ENCODE measurements around the gene TREML1. TPM values are rescaled to one million over a fixed set of nuclear protein-coding genes. Genes with fewer than 3 reads are reported as not detected.

TREML1 gene
- polyA plus RNA-seq, 1 of the 3 experiments (the other 2 are of a cell fraction) = not detected

DNA sequence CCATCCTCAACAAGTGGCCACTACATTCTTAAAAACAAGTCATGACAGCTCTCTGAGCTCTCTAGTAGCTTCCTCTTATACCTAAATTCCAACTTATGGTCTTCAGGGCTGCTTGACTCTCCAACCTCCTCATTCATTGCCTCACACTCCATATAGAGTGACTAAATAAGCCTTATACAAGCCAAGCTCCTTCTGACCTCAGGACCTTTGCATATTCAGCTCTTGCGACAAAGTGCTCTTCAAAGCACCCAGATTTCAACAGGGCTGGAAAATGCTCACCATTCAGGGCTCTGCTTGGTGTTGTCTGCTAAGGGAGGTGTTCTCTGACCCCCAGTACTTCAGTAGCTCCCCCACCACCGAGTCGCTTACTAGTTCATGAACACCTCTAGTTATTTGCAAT is 43.1 kb upstream of the TREML1 start:
- Histone ChIP-seq H3K9ac (no peak overlapping the region), H3F3A (replicated peaks; ENCODE audit: insufficient read depth) (no peaks in the 10 kb centered on the region), H3K4me1 (ENCODE audit: control insufficient read depth in 1 of 2, insufficient read depth in 2 of 2, low read depth in 1 of 2, low read length in 1 of 2) (no peaks in the 10 kb centered on the region), H4K20me1 (ENCODE audit: insufficient read depth) (no peaks in the 10 kb centered on the region), H3K9me3 (no peaks in the 10 kb centered on the region), H3K36me3 (replicated peaks in 1 of 2; ENCODE audit: control insufficient read depth in 1 of 2, insufficient read depth in 2 of 2, low read length in 1 of 2) (no peaks in the 10 kb centered on the region), H2AFZ (ENCODE audit: low read depth) (no peak overlapping the region), H3K4me2 (no peak overlapping the region), H3K27ac (ENCODE audit: low read depth in 2 of 2, low read length in 1 of 2) (no peak overlapping the region), H3K27me3 (ENCODE audit: insufficient read depth) (peaks cover 36% of the 10 kb centered on the region; the same call in 1 of the 2 replicates), H3K9me2 (no peaks in the 10 kb centered on the region), H3K79me2 (ENCODE audit: insufficient read depth) (no peaks in the 10 kb centered on the region), H3K4me3 (ENCODE audit: low read depth in 2 of 2, low read length in 1 of 2) (0 out of 4 replicates have a peak overlapping the region, but pooled peaks of 1 of the 2 experiments have one; percentile 6)
- 22% methylated on average over 3 of the region's 3 CpGs for WGBS (ENCODE audit: low lambda C conversion rate)
- ChIA-PET CTCF (interaction anchor here (1.2 to 1.5 kb wide), 2 partner anchors 15 to 110 kb away, joined by 3 to 5 read pairs; no protein-coding TSS in a partner anchor), POLR2A (no interaction called here)
- no peak for DNase-seq
- TF ChIP-seq JUND (IDR thresholded peaks at IDR 0.05) = no peak

DNA sequence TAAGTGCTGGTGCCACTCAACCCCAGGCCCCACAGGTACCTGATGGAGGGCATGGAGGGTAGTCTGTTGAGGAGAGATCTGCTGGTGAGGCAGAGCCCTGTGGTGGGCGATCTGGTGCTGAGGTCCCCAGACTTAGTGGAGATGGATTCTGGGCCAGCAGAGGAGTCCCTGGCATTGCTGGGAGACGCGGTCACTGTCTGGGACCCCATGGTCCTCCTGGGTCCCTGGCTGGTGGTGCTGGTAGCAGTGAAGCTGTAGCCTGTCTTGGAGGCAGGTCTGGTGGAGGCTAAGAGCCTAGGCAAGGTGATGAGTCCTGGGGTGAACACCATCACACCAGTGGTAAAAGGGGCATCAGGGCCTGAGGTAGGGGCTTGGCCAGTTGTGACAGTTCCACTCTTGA is 40.2 kb upstream of the TREML1 start:
- Histone ChIP-seq H3K4me1 (ENCODE audit: control insufficient read depth in 1 of 2, insufficient read depth in 2 of 2, low read depth in 1 of 2, low read length in 1 of 2) (no peaks in the 10 kb centered on the region), H3K9me3 (no peaks in the 10 kb centered on the region), H3K27me3 (ENCODE audit: insufficient read depth) (peaks cover 36% of the 10 kb centered on the region; the same call in 1 of the 2 replicates), H2AFZ (ENCODE audit: low read depth) (no peak overlapping the region), H4K20me1 (ENCODE audit: insufficient read depth) (no peaks in the 10 kb centered on the region), H3K9me2 (no peaks in the 10 kb centered on the region), H3K36me3 (replicated peaks in 1 of 2; ENCODE audit: control insufficient read depth in 1 of 2, insufficient read depth in 2 of 2, low read length in 1 of 2) (no peaks in the 10 kb centered on the region), H3K4me3 (ENCODE audit: low read depth in 2 of 2, low read length in 1 of 2) (no peak overlapping the region), H3K9ac (no peak overlapping the region), H3K79me2 (ENCODE audit: insufficient read depth) (no peaks in the 10 kb centered on the region), H3K4me2 (no peak overlapping the region), H3K27ac (ENCODE audit: low read depth in 2 of 2, low read length in 1 of 2) (no peak overlapping the region), H3F3A (replicated peaks; ENCODE audit: insufficient read depth) (no peaks in the 10 kb centered on the region)
- TF ChIP-seq RAD21 (IDR thresholded peaks at IDR 0.05; ENCODE audit: low read length) (no peak), FOXM1 (IDR thresholded peaks at IDR 0.05; ENCODE audit: low read depth) (no peak), ELF1 (IDR thresholded peaks at IDR 0.05) (no peak), RXRA (IDR thresholded peaks at IDR 0.05; ENCODE audit: borderline replicate concordance, low read depth) (no peak), FOXJ3 (CRISPR knock-in tag; IDR thresholded peaks at IDR 0.05) (no peak), SMC3 (IDR thresholded peaks at IDR 0.05; ENCODE audit: low read depth, low read length) (no peak), TCF12 (IDR thresholded peaks at IDR 0.05) (no peak), YY1 (IDR thresholded peaks at IDR 0.05; ENCODE audit: low read depth) (no peak)
- TF ChIP-seq, protein P1, sequence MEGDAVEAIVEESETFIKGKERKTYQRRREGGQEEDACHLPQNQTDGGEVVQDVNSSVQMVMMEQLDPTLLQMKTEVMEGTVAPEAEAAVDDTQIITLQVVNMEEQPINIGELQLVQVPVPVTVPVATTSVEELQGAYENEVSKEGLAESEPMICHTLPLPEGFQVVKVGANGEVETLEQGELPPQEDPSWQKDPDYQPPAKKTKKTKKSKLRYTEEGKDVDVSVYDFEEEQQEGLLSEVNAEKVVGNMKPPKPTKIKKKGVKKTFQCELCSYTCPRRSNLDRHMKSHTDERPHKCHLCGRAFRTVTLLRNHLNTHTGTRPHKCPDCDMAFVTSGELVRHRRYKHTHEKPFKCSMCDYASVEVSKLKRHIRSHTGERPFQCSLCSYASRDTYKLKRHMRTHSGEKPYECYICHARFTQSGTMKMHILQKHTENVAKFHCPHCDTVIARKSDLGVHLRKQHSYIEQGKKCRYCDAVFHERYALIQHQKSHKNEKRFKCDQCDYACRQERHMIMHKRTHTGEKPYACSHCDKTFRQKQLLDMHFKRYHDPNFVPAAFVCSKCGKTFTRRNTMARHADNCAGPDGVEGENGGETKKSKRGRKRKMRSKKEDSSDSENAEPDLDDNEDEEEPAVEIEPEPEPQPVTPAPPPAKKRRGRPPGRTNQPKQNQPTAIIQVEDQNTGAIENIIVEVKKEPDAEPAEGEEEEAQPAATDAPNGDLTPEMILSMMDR (IDR thresholded peaks at IDR 0.05) = no peak
- TF ChIP-seq, protein P2, sequence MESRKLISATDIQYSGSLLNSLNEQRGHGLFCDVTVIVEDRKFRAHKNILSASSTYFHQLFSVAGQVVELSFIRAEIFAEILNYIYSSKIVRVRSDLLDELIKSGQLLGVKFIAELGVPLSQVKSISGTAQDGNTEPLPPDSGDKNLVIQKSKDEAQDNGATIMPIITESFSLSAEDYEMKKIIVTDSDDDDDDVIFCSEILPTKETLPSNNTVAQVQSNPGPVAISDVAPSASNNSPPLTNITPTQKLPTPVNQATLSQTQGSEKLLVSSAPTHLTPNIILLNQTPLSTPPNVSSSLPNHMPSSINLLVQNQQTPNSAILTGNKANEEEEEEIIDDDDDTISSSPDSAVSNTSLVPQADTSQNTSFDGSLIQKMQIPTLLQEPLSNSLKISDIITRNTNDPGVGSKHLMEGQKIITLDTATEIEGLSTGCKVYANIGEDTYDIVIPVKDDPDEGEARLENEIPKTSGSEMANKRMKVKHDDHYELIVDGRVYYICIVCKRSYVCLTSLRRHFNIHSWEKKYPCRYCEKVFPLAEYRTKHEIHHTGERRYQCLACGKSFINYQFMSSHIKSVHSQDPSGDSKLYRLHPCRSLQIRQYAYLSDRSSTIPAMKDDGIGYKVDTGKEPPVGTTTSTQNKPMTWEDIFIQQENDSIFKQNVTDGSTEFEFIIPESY (IDR thresholded peaks at IDR 0.05; ENCODE audit: borderline replicate concordance, low read depth) = no peak
- ChIA-PET POLR2A (no interaction called here), CTCF (no interaction called here)
- no peak for DNase-seq
- 0% methylated on average over 1 of the region's 3 CpGs for WGBS (ENCODE audit: low lambda C conversion rate)
